Mammary epithelial cell (primary cell): ENCODE results near the gene MAB21L3.

Source experiments
- CTCF ChIP-seq, 2 donors: IDR thresholded peaks in 1 of 2; conservative IDR thresholded peaks in 1 of 2; 2 replicates each; pipeline ENCODE4 v1.5.1; 2011 to 2012; ENCODE audit warnings: inconsistent platforms in 2 of 2, low read length in 2 of 2, mild to moderate bottlenecking in 2 of 2, control low read depth in 1 of 2, low read depth in 1 of 2; ENCODE audit not compliant: insufficient read depth in 1 of 2; ENCODE audit errors: extremely low read depth in 1 of 2
- EZH2 ChIP-seq: IDR thresholded peaks from 2 replicates; pipeline ENCODE4 v1.6.1; 2012; ENCODE audit warnings: low read length, inconsistent platforms, borderline replicate concordance

- TF ChIP-seq CTCF (conservative IDR thresholded peaks at IDR 0.05 in 1 of 2, IDR thresholded peaks at IDR 0.05 in 1 of 2; ENCODE audit: extremely low read depth in 1 of 2, insufficient read depth in 1 of 2, low read depth in 1 of 2, low read length in 2 of 2) (no peak), EZH2 (no peak)
Observed at GRCh38 chr1:116166011-116166571, 54.9 kb downstream of the MAB21L3 start.
